Hepatocyte (in vitro differentiated cells): ENCODE results near the gene PPP1R9A.

Experiments used
- EZH2 ChIP-seq: fragments of 200-600 bp; sonication (generic); IDR thresholded peaks from 2 replicates; pipeline ENCODE4 v1.6.1; 2016; ENCODE audit warnings: antibody characterized with exemption, mild to moderate bottlenecking, borderline replicate concordance
- EZH2phosphoT487 ChIP-seq: fragments of 200-600 bp; sonication (generic); IDR thresholded peaks from one replicate; pipeline ENCODE4 v1.6.1; 2018; ENCODE audit warnings: antibody characterized with exemption, mild to moderate bottlenecking, low read depth, moderate library complexity; ENCODE audit not compliant: unreplicated experiment, severe bottlenecking
- TF ChIP-seq, protein P1 (sequence below): fragments of 200-600 bp; sonication (generic); IDR thresholded peaks from 2 replicates; pipeline ENCODE4 v1.5.1; 2016; ENCODE audit warnings: antibody characterized with exemption, mild to moderate bottlenecking; ENCODE audit not compliant: poor library complexity

DNA sequence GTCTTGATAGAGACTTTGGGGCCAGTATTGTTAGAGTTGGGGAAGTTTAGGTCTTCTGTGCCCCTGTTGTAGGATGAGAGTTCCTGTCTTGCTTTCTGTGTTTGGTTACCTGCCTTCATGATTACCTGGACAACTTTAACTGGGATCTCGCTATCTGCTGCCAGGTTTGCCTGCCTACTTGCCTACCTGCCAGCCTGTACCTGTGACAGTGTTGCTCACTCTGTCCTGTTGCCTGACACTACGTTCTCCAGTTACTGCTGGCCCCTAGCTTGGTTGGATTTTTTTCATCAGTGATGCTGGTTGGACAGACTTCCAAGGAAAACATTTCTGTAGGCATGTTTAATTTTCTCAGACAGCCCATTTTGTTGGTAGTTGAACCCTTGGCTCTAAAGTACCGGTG is 48.4 kb downstream of the PPP1R9A start:
- TF ChIP-seq EZH2, result no peak
- TF ChIP-seq, protein P1, sequence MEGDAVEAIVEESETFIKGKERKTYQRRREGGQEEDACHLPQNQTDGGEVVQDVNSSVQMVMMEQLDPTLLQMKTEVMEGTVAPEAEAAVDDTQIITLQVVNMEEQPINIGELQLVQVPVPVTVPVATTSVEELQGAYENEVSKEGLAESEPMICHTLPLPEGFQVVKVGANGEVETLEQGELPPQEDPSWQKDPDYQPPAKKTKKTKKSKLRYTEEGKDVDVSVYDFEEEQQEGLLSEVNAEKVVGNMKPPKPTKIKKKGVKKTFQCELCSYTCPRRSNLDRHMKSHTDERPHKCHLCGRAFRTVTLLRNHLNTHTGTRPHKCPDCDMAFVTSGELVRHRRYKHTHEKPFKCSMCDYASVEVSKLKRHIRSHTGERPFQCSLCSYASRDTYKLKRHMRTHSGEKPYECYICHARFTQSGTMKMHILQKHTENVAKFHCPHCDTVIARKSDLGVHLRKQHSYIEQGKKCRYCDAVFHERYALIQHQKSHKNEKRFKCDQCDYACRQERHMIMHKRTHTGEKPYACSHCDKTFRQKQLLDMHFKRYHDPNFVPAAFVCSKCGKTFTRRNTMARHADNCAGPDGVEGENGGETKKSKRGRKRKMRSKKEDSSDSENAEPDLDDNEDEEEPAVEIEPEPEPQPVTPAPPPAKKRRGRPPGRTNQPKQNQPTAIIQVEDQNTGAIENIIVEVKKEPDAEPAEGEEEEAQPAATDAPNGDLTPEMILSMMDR, result no peak
- no peak for TF ChIP-seq EZH2phosphoT487
